SK-N-MC (cell line): ENCODE measurements around the gene STPG1.

Experiments
- EZH2 ChIP-seq: fragments of 200-600 bp; sonication (generic); IDR thresholded peaks from one replicate; pipeline ENCODE4 v1.6.1; 2017; ENCODE audit warnings: antibody characterized with exemption
- POLR2AphosphoS5 ChIP-seq: IDR thresholded peaks from 2 replicates; pipeline ENCODE4 v1.6.1; 2012; ENCODE audit warnings: mild to moderate bottlenecking, low read depth, low read length, borderline replicate concordance

DNA sequence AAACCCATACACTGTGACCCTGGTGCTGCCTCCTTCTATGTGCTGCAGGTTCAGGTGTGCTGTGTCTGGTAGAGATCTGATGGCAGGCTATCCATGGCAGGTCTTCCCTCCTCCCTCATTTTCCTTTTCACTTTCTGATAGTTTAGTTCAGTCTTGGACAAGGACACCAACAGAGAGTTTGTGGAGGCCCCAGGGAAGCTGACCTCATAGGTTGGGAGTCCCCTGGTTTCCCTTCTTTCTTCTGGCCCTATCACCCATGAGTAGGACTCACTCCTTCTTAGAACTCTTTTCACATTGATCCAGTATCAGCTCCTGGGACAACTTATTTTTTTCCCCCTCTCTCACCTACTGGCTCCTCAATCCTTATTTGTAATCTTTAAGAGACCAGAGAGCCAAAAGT is 86.1 kb downstream of the STPG1 start:
- TF ChIP-seq POLR2AphosphoS5 (no peak), EZH2 (no peak)
